ENCODE measurements around the gene VPS45. TPM values are rescaled to one million over a fixed set of nuclear protein-coding genes. Genes with fewer than 3 reads are reported as not detected.
A peak's percentile ranks its signal among the peaks of the same experiment; 100 is the strongest.

Gene VPS45
- total and polyA plus RNA-seq, 3 donors from 2014 or later, result 28.4 to 50.7 (median 50.3) TPM

DNA sequence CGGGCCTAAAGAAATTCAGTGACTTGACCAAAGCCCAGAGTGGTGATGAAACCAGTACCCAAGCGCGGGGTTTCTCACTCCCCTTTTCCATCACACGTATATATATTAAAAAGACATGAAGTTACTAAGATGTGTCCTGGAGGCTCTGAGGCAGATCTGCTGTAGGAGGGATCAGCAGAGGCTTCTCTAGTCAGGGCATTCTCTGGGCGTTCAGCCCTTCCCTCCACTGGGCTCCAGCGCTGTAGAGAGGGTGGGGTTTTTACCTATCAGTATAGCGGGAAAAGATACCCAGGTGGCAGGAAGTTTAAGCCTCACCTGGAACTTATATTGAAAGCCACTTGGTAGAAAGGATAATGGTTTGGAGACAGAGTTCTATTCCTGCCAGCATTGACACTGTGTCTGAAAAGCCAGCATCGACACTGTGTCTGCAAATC, 81.3 kb downstream of the VPS45 start:
- intact Hi-C loops (cut with DNase I; ENCODE audit: low total_unique reads), result no loop called here

DNA sequence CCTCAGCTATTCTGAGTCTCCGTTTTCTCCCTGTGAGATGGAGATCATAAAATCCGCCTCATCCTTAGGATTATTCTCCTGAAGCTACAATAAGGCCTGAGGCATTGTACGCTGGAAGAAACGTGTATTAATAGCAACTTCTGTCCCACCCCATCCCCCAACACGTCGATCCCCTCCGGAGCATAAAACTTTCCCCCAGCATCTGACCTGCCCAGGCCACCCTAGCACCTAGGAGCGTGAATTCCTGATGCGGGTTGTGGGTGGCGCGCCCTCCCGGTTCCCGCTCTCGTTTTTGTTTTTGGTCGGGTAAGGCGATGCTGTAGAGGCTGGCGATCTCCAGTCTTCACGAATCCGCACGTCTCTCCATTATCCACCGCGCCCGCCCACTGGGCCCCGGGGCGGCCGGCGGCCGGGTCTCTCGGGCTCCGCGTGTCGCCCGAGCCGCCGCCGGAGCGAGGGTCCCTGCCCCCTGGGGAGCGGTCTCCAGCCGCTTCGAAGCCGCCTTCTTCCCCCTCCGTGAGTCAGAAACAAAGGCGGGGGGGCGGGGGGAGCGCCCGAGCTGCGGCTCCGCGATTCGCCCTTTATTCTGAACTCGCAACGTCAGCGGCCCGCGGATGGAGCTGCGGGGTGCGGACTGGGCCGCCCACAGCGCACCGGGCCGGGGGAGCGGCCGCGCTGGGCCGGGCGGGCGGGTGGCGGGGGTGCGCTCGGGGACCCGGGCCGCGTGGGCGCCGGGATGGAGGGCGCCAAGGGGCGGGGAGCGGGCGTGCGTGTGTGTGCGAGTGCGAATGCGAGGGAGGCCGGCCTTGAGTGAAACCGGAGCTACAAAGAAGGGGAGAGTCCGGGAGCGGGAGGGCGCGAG, 81.9 kb downstream of the VPS45 start, which contains the start of gene PLEKHO1:
TSS of gene PLEKHO1 (plus strand) at position 646 of the 862 bp plus-strand sequence. CDS start 342 bp downstream, outside the sequence.
- DNase-seq, result peak; percentile 75
- 1% methylated on average over 34 to 87 of the region's 89 CpGs for WGBS, 2 donors
- Histone ChIP-seq H3K36me3 (ENCODE audit: low read depth, missing control alignments) (no peaks in the 10 kb centered on the region), H3K27me3 (no peaks in the 10 kb centered on the region), H3K9me3 (no peaks in the 10 kb centered on the region), H3K4me3 (peak within 1 kb of the TSS; percentile 75 to 85), H3K4me1 (peaks cover 13% of the 10 kb centered on the region), H3K27ac (peak within 1 kb of the TSS; percentile 93 to 94)
- intact Hi-C loops (cut with DNase I; ENCODE audit: low total_unique reads), result no loop called here
- TF ChIP-seq, protein P1, sequence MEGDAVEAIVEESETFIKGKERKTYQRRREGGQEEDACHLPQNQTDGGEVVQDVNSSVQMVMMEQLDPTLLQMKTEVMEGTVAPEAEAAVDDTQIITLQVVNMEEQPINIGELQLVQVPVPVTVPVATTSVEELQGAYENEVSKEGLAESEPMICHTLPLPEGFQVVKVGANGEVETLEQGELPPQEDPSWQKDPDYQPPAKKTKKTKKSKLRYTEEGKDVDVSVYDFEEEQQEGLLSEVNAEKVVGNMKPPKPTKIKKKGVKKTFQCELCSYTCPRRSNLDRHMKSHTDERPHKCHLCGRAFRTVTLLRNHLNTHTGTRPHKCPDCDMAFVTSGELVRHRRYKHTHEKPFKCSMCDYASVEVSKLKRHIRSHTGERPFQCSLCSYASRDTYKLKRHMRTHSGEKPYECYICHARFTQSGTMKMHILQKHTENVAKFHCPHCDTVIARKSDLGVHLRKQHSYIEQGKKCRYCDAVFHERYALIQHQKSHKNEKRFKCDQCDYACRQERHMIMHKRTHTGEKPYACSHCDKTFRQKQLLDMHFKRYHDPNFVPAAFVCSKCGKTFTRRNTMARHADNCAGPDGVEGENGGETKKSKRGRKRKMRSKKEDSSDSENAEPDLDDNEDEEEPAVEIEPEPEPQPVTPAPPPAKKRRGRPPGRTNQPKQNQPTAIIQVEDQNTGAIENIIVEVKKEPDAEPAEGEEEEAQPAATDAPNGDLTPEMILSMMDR (IDR thresholded peaks at IDR 0.05), result no peak
- no peak for TF ChIP-seq POLR2A (IDR thresholded peaks at IDR 0.05)

More for the DNA sequence above, 81.3 kb downstream of the VPS45 start:
- H3K27me3 ChIP-seq, result no peaks in the 10 kb centered on the region
- DNase-seq, result no peak
- no peaks in the 10 kb centered on the region for H3K36me3 ChIP-seq (ENCODE audit: low read depth, missing control alignments)
- H3K9me3 ChIP-seq, result no peaks in the 10 kb centered on the region
- no peak for TF ChIP-seq POLR2A (IDR thresholded peaks at IDR 0.05)
- TF ChIP-seq, protein P1 (IDR thresholded peaks at IDR 0.05), result no peak
- H3K4me3 ChIP-seq, result peak overlapping the region; percentile 73 to 75
- peak overlapping the region; percentile 92 to 94 for H3K27ac ChIP-seq
- WGBS, 2 donors, result 35 to 48% methylated on average over 8 of the region's 8 CpGs
- H3K4me1 ChIP-seq, result peaks cover 13% of the 10 kb centered on the region

DNA sequence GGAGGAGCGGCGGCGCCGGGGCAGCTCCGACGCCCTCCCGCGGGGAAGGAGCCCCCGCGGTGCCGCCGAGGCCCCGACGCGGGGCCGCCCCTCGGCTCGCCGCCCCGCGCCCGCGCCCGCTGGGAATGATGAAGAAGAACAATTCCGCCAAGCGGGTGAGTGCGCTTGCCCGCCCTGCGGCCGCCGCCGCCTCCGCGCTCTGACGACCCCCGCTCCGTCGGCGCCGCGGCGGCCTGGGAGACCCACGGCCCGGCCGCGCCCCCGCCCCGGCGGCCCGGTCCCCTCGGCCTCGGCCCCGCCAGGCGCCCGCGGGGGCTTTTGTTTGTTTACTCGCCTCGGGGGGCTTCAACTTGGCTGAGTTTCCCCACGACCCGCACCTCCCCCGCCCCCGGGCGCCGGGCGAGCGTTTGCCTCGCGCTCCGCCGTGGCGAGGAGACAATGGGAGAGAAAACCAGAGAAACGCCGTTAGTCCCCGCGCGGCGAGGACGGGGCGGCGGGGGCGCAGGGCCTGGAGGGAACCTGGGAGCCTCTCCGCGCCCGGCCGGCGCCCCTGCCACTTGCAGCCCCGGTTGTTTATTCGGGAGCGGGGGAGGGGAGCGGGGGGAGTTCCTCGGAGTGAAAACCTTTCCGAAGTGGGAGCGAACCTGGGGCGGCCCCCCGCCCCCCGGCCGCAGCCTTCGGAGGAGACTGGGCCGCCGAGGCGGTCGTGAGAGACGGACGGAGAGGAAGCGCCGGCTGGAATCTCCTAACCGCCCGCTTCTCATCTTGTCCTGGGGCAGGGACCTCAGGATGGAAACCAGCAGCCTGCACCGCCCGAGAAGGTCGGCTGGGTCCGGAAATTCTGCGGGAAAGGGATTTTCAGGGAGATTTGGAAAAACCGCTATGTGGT, 82.8 kb downstream of the VPS45 start:
- Histone ChIP-seq H3K9me3 (no peaks in the 10 kb centered on the region), H3K4me1 (peaks cover 13% of the 10 kb centered on the region), H3K27me3 (no peaks in the 10 kb centered on the region), H3K4me3 (peak overlapping the region; percentile 75 to 85), H3K27ac (peak overlapping the region; percentile 93 to 94), H3K36me3 (ENCODE audit: low read depth, missing control alignments) (no peaks in the 10 kb centered on the region)
- WGBS, 2 donors, result 0 to 1% methylated on average over 19 to 80 of the region's 114 CpGs
- intact Hi-C loops (cut with DNase I; ENCODE audit: low total_unique reads), result no loop called here
- DNase-seq, result peak; percentile 43
- TF ChIP-seq POLR2A (IDR thresholded peaks at IDR 0.05), result no peak
- TF ChIP-seq, protein P1 (IDR thresholded peaks at IDR 0.05), result no peak

DNA sequence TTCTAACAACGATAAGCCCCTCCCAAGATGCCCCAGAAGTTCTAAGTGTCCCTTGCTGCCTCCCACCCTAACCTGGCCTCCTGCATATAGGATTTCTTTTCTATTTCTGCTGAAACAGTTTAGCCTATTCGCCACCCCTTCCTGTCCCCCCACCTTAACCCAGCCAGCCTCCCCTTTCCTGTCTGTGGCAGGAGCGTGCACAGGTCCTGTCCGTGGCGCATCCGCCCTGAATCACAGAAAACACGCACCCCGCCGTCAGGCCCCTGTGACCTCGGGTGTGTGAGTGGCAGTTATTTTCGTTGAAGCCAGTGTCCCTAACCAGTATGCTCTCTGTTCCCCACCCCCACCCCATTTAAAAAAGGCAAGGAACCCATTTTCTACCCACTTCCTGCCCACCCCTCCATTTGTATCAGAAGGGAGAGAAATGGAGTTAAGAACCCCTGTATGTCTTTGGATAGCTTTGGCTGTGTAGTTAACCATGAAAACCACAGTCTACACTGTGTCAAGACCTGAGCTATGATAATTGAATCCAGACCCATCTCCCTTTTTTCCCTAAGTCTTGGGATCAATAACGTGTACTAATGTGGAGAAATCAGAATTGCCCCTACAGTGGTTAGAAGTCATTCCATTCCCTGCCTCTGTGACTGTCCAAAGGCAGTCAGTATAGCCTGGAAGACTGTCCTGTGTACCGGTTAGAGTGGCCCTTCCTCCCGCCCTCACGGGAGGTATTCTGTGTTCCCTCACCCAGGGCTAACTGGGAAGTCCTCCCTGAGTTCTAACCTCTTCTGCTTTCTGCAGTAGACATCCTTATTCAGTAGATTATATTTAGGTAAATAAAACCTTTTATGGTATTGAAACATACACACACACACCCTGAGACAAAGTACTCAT, 84.0 kb downstream of the VPS45 start:
- peak overlapping the region; percentile 93 to 94 for H3K27ac ChIP-seq
- no peaks in the 10 kb centered on the region for H3K36me3 ChIP-seq (ENCODE audit: low read depth, missing control alignments)
- no peaks in the 10 kb centered on the region for H3K27me3 ChIP-seq
- intact Hi-C loops (cut with DNase I; ENCODE audit: low total_unique reads), result no loop called here
- H3K4me1 ChIP-seq, result peaks cover 13% of the 10 kb centered on the region
- WGBS, 2 donors, result 34 to 47% methylated on average over 15 of the region's 15 CpGs
- peak overlapping the region; percentile 75 to 85 for H3K4me3 ChIP-seq
- TF ChIP-seq, protein P1 (IDR thresholded peaks at IDR 0.05), result no peak
- no peak for TF ChIP-seq POLR2A (IDR thresholded peaks at IDR 0.05)
- DNase-seq, result no peak
- no peaks in the 10 kb centered on the region for H3K9me3 ChIP-seq
